Stimulated activated CD4-positive, alpha-beta T cell treated with anti-CD3 and anti-CD28 coated beads, Interleukin-2, amount 100 ng/mL, for 48 hours (primary cell): ENCODE measurements around the gene ANAPC10.
"Not testable (repeated sequence)": the region's sequence is repeated elsewhere in the genome, so short reads cannot be mapped to it uniquely, and the experiment has no call there.

ENCODE experiments used
- DNase-seq, 2 donors: peaks; one replicate each; pipeline ENCODE4 v3.0.0-alpha.2; 2020

Gene ANAPC10

GRCh38 chr4:145069361-145069760, 28.6 kb downstream of the ANAPC10 start:
- DNase-seq: no peak

- no peak for DNase-seq
Measured at GRCh38 chr4:145066063-145066501, 31.9 kb downstream of the ANAPC10 start.

GRCh38 chr4:145061318-145061920, 36.6 kb downstream of the ANAPC10 start:
- DNase-seq: no peak

GRCh38 chr4:145058256-145058655, 39.7 kb downstream of the ANAPC10 start:
- no peak for DNase-seq

GRCh38 chr4:145056325-145057130, 41.5 kb downstream of the ANAPC10 start:
- DNase-seq: no peak

GRCh38 chr4:145055533-145056257, 42.3 kb downstream of the ANAPC10 start:
- DNase-seq: no peak

- no peak for DNase-seq
Measured at GRCh38 chr4:145049241-145049640, 48.8 kb downstream of the ANAPC10 start.

- no peak for DNase-seq
Measured at GRCh38 chr4:145048817-145049216, 49.2 kb downstream of the ANAPC10 start.

GRCh38 chr4:145047151-145047550, 50.8 kb downstream of the ANAPC10 start:
- DNase-seq: no peak

- DNase-seq: no peak
Measured at GRCh38 chr4:145045180-145045579, 52.8 kb downstream of the ANAPC10 start.

GRCh38 chr4:145044341-145044740, 53.7 kb downstream of the ANAPC10 start:
- no peak for DNase-seq

- DNase-seq: no peak
Measured at GRCh38 chr4:145043306-145043705, 54.7 kb downstream of the ANAPC10 start.

GRCh38 chr4:145042601-145043285, 55.3 kb downstream of the ANAPC10 start:
- DNase-seq: no peak

- DNase-seq: no peak
Measured at GRCh38 chr4:145041378-145041777, 56.6 kb downstream of the ANAPC10 start.

GRCh38 chr4:145035494-145036136, 62.4 kb downstream of the ANAPC10 start:
- DNase-seq: no peak

- DNase-seq: no peak
Measured at GRCh38 chr4:145034727-145035211, 63.2 kb downstream of the ANAPC10 start.

GRCh38 chr4:145019346-145019745, 78.7 kb downstream of the ANAPC10 start:
- no peak for DNase-seq

- DNase-seq: no peak
Measured at GRCh38 chr4:145014365-145014764, 83.6 kb downstream of the ANAPC10 start.

- DNase-seq: no peak
Measured at GRCh38 chr4:145012841-145013240, 85.2 kb downstream of the ANAPC10 start.

GRCh38 chr4:145011636-145012035, 86.4 kb downstream of the ANAPC10 start:
- DNase-seq: no peak

GRCh38 chr4:145010315-145010714, 87.7 kb downstream of the ANAPC10 start:
- not testable (repeated sequence) for DNase-seq

- DNase-seq: no peak
Measured at GRCh38 chr4:145003675-145004074, 94.3 kb downstream of the ANAPC10 start.
